NCI-H82 treated with DMSO at 0.1 percent for 48 hours (cell line): ENCODE measurements around the gene CCDC74A.
"Not testable (repeated sequence)": the region's sequence is repeated elsewhere in the genome, so short reads cannot be mapped to it uniquely, and the experiment has no call there.

Source experiments
- DNase-seq: peaks from one replicate; lab custom pipeline; 2025; ENCODE audit not compliant: unreplicated experiment; lab: John Stamatoyannopoulos, UW

The CCDC74A gene

GRCh38 chr2:131552871-131553270 is 25.2 kb downstream of the CCDC74A start:
- DNase-seq: no peak

GRCh38 chr2:131556998-131557397 is 29.3 kb downstream of the CCDC74A start:
- DNase-seq: no peak

- no peak for DNase-seq
These were observed 30.1 kb downstream of the CCDC74A start for GRCh38 chr2:131557558-131558321.

GRCh38 chr2:131566371-131566770 is 38.7 kb downstream of the CCDC74A start:
- no peak for DNase-seq

GRCh38 chr2:131567891-131568290 is 40.2 kb downstream of the CCDC74A start:
- no peak for DNase-seq

GRCh38 chr2:131568401-131568800 is 40.7 kb downstream of the CCDC74A start:
- not testable (repeated sequence) for DNase-seq

GRCh38 chr2:131572175-131572574 is 44.5 kb downstream of the CCDC74A start:
- no peak for DNase-seq

- DNase-seq: no peak
These were observed 50.1 kb downstream of the CCDC74A start for GRCh38 chr2:131577812-131578211.

GRCh38 chr2:131580187-131580586 is 52.5 kb downstream of the CCDC74A start:
- no peak for DNase-seq
